SK-N-MC (cell line): ENCODE data around the gene NT5DC3.

Experiments
- EZH2 ChIP-seq: fragments of 200-600 bp; sonication (generic); IDR thresholded peaks from one replicate; pipeline ENCODE4 v1.6.1; 2017; ENCODE audit warnings: antibody characterized with exemption
- FOXP2 ChIP-seq: optimal IDR thresholded peaks from 2 replicates; pipeline ENCODE3; 2011; ENCODE audit warnings: mild to moderate bottlenecking, moderate library complexity; ENCODE audit not compliant: insufficient read depth; ENCODE audit errors: extremely low read length, control extremely low read depth

DNA sequence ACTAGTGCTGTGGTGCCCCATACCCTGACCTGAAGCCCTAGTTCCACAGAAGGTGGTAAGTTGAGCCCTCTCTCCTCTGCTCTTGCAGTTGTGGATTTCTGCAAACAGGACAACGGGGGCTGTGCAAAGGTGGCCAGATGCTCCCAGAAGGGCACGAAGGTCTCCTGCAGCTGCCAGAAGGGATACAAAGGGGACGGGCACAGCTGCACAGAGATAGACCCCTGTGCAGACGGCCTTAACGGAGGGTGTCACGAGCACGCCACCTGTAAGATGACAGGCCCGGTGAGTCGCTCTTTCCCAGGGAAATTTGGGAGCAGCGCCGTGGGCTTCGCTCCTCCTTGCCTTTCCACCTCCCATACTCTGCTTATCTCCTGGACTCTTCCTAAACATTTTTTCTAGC is 92.2 kb downstream of the NT5DC3 start:
- TF ChIP-seq EZH2 = no peak
- no peak for TF ChIP-seq FOXP2
